Neural cell (in vitro differentiated cells): ENCODE measurements around the gene TATDN2.

Experiments used
- CTCF ChIP-seq: fragments of 450-650 bp; IDR thresholded peaks from 2 replicates; pipeline ENCODE4 v1.5.1; 2014; ENCODE audit warnings: antibody characterized with exemption, mild to moderate bottlenecking, moderate library complexity; ENCODE audit not compliant: poor library complexity, severe bottlenecking
- EP300 ChIP-seq: fragments of 450-650 bp; conservative IDR thresholded peaks from 2 replicates; pipeline ENCODE4 v1.6.1; 2014; ENCODE audit warnings: antibody characterized with exemption, mild to moderate bottlenecking, moderate library complexity; ENCODE audit not compliant: poor library complexity, severe bottlenecking
- EZH2 ChIP-seq: fragments of 200-600, 300-800 bp; shearing (Covaris generic), sonication (generic); IDR thresholded peaks from 2 replicates; pipeline ENCODE4 v1.6.1; 2014; ENCODE audit warnings: antibody characterized with exemption, low read length, borderline replicate concordance, mild to moderate bottlenecking; ENCODE audit not compliant: insufficient read depth, poor library complexity, severe bottlenecking
- POLR2AphosphoS5 ChIP-seq: IDR thresholded peaks from 2 replicates; pipeline ENCODE4 v1.6.1; 2012
- RAD21 ChIP-seq: fragments of 450-650 bp; conservative IDR thresholded peaks from 2 replicates; pipeline ENCODE4 v1.6.1; 2014; ENCODE audit warnings: antibody characterized with exemption, mild to moderate bottlenecking, moderate library complexity
- REST ChIP-seq: IDR thresholded peaks from 2 replicates; pipeline ENCODE4 v1.6.1; 2012; ENCODE audit warnings: borderline replicate concordance
- TAF1 ChIP-seq: IDR thresholded peaks from 2 replicates; pipeline ENCODE4 v1.6.1; 2012; ENCODE audit warnings: low read depth

- TF ChIP-seq CTCF (no peak), EZH2 (no peak), EP300 (no peak), RAD21 (no peak), POLR2AphosphoS5 (no peak), TAF1 (no peak), REST (no peak)
Measured at GRCh38 chr3:10317311-10317960, 69.2 kb downstream of the TATDN2 start.
